Body of pancreas (tissue), 4 donors: ENCODE results near the gene OR5A1. TPM values are rescaled to one million over a fixed set of nuclear protein-coding genes. Genes with fewer than 3 reads are reported as not detected.
"Not testable (repeated sequence)": the region's sequence is repeated elsewhere in the genome, so short reads cannot be mapped to it uniquely, and the experiment has no call there.

ENCODE experiments used
- ATAC-seq: fragments of 150-250 bp; one replicate; pipeline ENCODE4 v1.9.1; 2016
- DNase-seq, 4 donors: peaks; one replicate each; pipeline ENCODE4 v3.0.0-alpha.2; 2019
- H3K27ac ChIP-seq, 4 donors: fragments of 200-600 bp; sonication (generic); 1 replicate in 3 of 4; 2 replicates in 1 of 4; pipeline versions ENCODE4 v1.5.1 to v1.6.1; 2016 to 2019; ENCODE audit warnings: mild to moderate bottlenecking in 1 of 4, mixed read lengths in 1 of 4, moderate library complexity in 1 of 4
- H3K27me3 ChIP-seq, 2 donors: fragments of 200-600 bp; sonication (generic); one replicate each; pipeline ENCODE4 v1.6.0; 2016; ENCODE audit warnings: mild to moderate bottlenecking in 1 of 2
- H3K36me3 ChIP-seq, 2 donors: fragments of 200-600 bp; sonication (generic); replicated peaks in 1 of 2; 2 replicates each; pipeline ENCODE4 v1.5.1; 2016; ENCODE audit warnings: low read depth in 2 of 2; ENCODE audit not compliant: insufficient read depth in 1 of 2
- H3K4me1 ChIP-seq: fragments of 200-600 bp; sonication (generic); one replicate; pipeline ENCODE4 v1.6.0; 2016
- H3K4me3 ChIP-seq, 2 donors: fragments of 200-600 bp; sonication (generic); 1 replicate in 1 of 2; 2 replicates in 1 of 2; pipeline ENCODE4 v1.5.1; 2016 to 2019
- H3K9me3 ChIP-seq, 3 donors: fragments of 200-600 bp; sonication (generic); 1 replicate in 2 of 3; 2 replicates in 1 of 3; pipeline ENCODE4 v1.5.1; 2016
- CTCF ChIP-seq, 7 experiments: fragments of 450-650 bp in 4 of 7; fragments of 200-600 bp in 3 of 7; sonication (generic) in 3 of 7; IDR thresholded peaks; one replicate each; pipeline ENCODE4 v1.5.1; 2016 to 2019; ENCODE audit warnings: antibody characterized with exemption in 7 of 7
- POLR2A ChIP-seq, 3 donors: fragments of 450-650 bp; IDR thresholded peaks; one replicate each; pipeline ENCODE4 v1.6.1; 2016; ENCODE audit warnings: antibody characterized with exemption in 3 of 3, mild to moderate bottlenecking in 2 of 3
- WGBS, 2 donors: methylation state at CpG; one replicate each; pipeline ENCODE4 v1.1.5; 2017; 5-methylcytosine and 5-hydroxymethylcytosine counted together
- intact Hi-C: fragments of 100-400 bp; cut with DNase I; formaldehyde crosslinking; loops from one replicate; pipeline ENCODE4 v1.15.1; 2023
- total RNA-seq, 2 donors: library from RNA; depleted of rRNA; stranded (reverse); fragments of >200 nt; gene quantifications; one replicate each; pipeline ENCODE4 v1.1.0, GENCODE V29; 2016

OR5A1 gene
- total RNA-seq, 2 donors from 2014 or later = not detected

- ATAC-seq (no peak), DNase-seq (no peak)
- intact Hi-C loops = loop anchor here (10.0 kb wide), 1 partner anchor 173 kb away; no protein-coding TSS in a partner anchor
- H3K4me1 ChIP-seq = no peaks in the 10 kb centered on the region
- no peak overlapping the region for H3K27ac ChIP-seq
- no peaks in the 10 kb centered on the region for H3K36me3 ChIP-seq
- H3K27me3 ChIP-seq = no peaks in the 10 kb centered on the region
- no peak overlapping the region for H3K4me3 ChIP-seq
- no peak for TF ChIP-seq POLR2A (IDR thresholded peaks at IDR 0.05)
- no peak for TF ChIP-seq CTCF (IDR thresholded peaks at IDR 0.05)
- WGBS, 2 donors = 85 to 86% methylated on average over 7 of the region's 7 CpGs
- H3K9me3 ChIP-seq = no peaks in the 10 kb centered on the region
Observed at GRCh38 chr11:59437770-59438169, 1.5 kb downstream of the OR5A1 start.

GRCh38 chr11:59445624-59446023, 9.4 kb downstream of the OR5A1 start:
- H3K36me3 ChIP-seq, DNase-seq, H3K4me3 ChIP-seq, intact Hi-C loops, H3K4me1 ChIP-seq, H3K27ac ChIP-seq, H3K9me3 ChIP-seq, H3K27me3 ChIP-seq, ATAC-seq: not testable (repeated sequence)
- 76 to 82% methylated on average over 1 of the region's 1 CpG for WGBS, 2 donors

- intact Hi-C loops = no loop called here
- 58 to 69% methylated on average over 2 of the region's 2 CpGs for WGBS, 2 donors
- no peaks in the 10 kb centered on the region for H3K9me3 ChIP-seq
- ATAC-seq = no peak
- no peak for DNase-seq
- no peaks in the 10 kb centered on the region for H3K36me3 ChIP-seq
- H3K27me3 ChIP-seq = no peaks in the 10 kb centered on the region
- no peak overlapping the region for H3K4me3 ChIP-seq
- H3K27ac ChIP-seq = no peak overlapping the region
- TF ChIP-seq POLR2A (IDR thresholded peaks at IDR 0.05) (no peak), CTCF (IDR thresholded peaks at IDR 0.05) (no peak)
- no peaks in the 10 kb centered on the region for H3K4me1 ChIP-seq
Observed at GRCh38 chr11:59448484-59448883, 12.2 kb downstream of the OR5A1 start.

GRCh38 chr11:59456661-59457060, 20.4 kb downstream of the OR5A1 start, which contains the start of gene OR4D6:
Gene OR4D6, plus strand, starts transcription at chr11:59456961. Its CDS starts 0 bp downstream, at chr11:59456961.
- no peaks in the 10 kb centered on the region for H3K27me3 ChIP-seq
- H3K9me3 ChIP-seq = no peaks in the 10 kb centered on the region
- TF ChIP-seq POLR2A (IDR thresholded peaks at IDR 0.05) (no peak), CTCF (IDR thresholded peaks at IDR 0.05) (no peak)
- no peaks in the 10 kb centered on the region for H3K4me1 ChIP-seq
- ATAC-seq (no peak), DNase-seq (no peak)
- 58 to 73% methylated on average over 2 of the region's 2 CpGs for WGBS, 2 donors
- intact Hi-C loops = no loop called here
- no peaks in the 10 kb centered on the region for H3K36me3 ChIP-seq
- H3K27ac ChIP-seq = no peak within 1 kb of the TSS
- H3K4me3 ChIP-seq = no peak within 1 kb of the TSS

GRCh38 chr11:59459916-59460315, 23.6 kb downstream of the OR5A1 start:
- TF ChIP-seq POLR2A (IDR thresholded peaks at IDR 0.05) (no peak), CTCF (IDR thresholded peaks at IDR 0.05) (no peak)
- intact Hi-C loops = no loop called here
- Histone ChIP-seq H3K27ac (no peak overlapping the region), H3K4me3 (no peak overlapping the region), H3K4me1 (no peaks in the 10 kb centered on the region), H3K36me3 (no peaks in the 10 kb centered on the region), H3K27me3 (no peaks in the 10 kb centered on the region), H3K9me3 (no peaks in the 10 kb centered on the region)
- ATAC-seq = no peak
- DNase-seq = no peak
- WGBS, 2 donors = 87 to 88% methylated on average over 3 of the region's 3 CpGs
